ENCODE measurements around the gene C16orf54. TPM values are rescaled to one million over a fixed set of nuclear protein-coding genes. Genes with fewer than 3 reads are reported as not detected.
"Not testable (repeated sequence)": the region's sequence is repeated elsewhere in the genome, so short reads cannot be mapped to it uniquely, and the experiment has no call there.

Gene C16orf54
- total and polyA plus RNA-seq, 4 experiments from 2014 or later: 11.8 to 143 (median 97.9) TPM

- H3K27me3 Mint-ChIP-seq; H3K4me1 Mint-ChIP-seq; H3K27ac ChIP-seq (ENCODE audit: low read depth, low read length); DNase-seq; H3K4me1 ChIP-seq (ENCODE audit: insufficient read depth, low read length); H3K9me3 Mint-ChIP-seq; POLR2A ChIA-PET (ENCODE audit: partially characterized antibody); H3K4me3 ChIP-seq (ENCODE audit: low read length in 2 of 2); H3K27ac Mint-ChIP-seq; H3K27me3 ChIP-seq (ENCODE audit: insufficient read depth, low read length); H3K36me3 ChIP-seq (ENCODE audit: insufficient read depth, low read length); H3K36me3 Mint-ChIP-seq; H3K9me3 ChIP-seq (ENCODE audit: control insufficient read depth in 1 of 2, low read length in 2 of 2); H3K4me3 Mint-ChIP-seq: not testable (repeated sequence)
- intact Hi-C loops (cut with micrococcal nuclease): loop anchor here (1.0 to 5.0 kb wide), 4 partner anchors 50 to 329 kb away; no protein-coding TSS in a partner anchor
- CTCF ChIA-PET (ENCODE audit: partially characterized antibody): interaction anchor here (1.0 to 2.7 kb wide), 10 partner anchors 8 to 363 kb away, joined by 3 to 25 read pairs (median 6); partner anchors contain the start of genes C16orf92 and QPRT
These were observed 53.2 kb downstream of the C16orf54 start for GRCh38 chr16:29692606-29693005.

Other genes starting within 250 kb of the C16orf54 start
- 10 to 100 TPM; 66.8 to 78.8 TPM for gene NPIPB12, start 239.6 kb downstream of the C16orf54 start, total RNA-seq
- gene NPIPB12, start 239.6 kb downstream of the C16orf54 start, polyA plus RNA-seq: 10 to 100 TPM in 1 of 2 donors, 1 to 10 TPM in 1; 1.4 to 15.0 TPM
- 100 to 1,000 TPM; 168 to 175 TPM for gene SPN, start 82.7 kb downstream of the C16orf54 start, total RNA-seq
- gene SPN, start 82.7 kb downstream of the C16orf54 start, polyA plus RNA-seq: 100 to 1,000 TPM in 1 of 2 donors, 10 to 100 TPM in 1; 86.3 to 208 TPM
- gene QPRT, start 66.8 kb downstream of the C16orf54 start, total RNA-seq: 1 to 10 TPM in 1 of 2 experiments, under 1 TPM in 1; 0.99 to 1.1 TPM
- gene QPRT, start 66.8 kb downstream of the C16orf54 start, polyA plus RNA-seq: under 1 TPM; 0.53 to 0.69 TPM
- not detected for gene ZG16, start 32.3 kb upstream of the C16orf54 start, total RNA-seq
- gene ZG16, start 32.3 kb upstream of the C16orf54 start, polyA plus RNA-seq: not detected
- gene KIF22, start 44.8 kb upstream of the C16orf54 start, total RNA-seq: 10 to 100 TPM; 89.4 to 98.6 TPM
- gene KIF22, start 44.8 kb upstream of the C16orf54 start, polyA plus RNA-seq: 10 to 100 TPM; 35.7 to 54.2 TPM
- 100 to 1,000 TPM; 258 to 264 TPM for gene MAZ, start 60.5 kb upstream of the C16orf54 start, total RNA-seq
- gene MAZ, start 60.5 kb upstream of the C16orf54 start, polyA plus RNA-seq: 10 to 100 TPM; 40.3 to 69.1 TPM
- 1 to 10 TPM; 6.3 to 6.9 TPM for gene PRRT2, start 66.2 kb upstream of the C16orf54 start, total RNA-seq
- under 1 TPM; 0.20 to 0.37 TPM for gene PRRT2, start 66.2 kb upstream of the C16orf54 start, polyA plus RNA-seq
- gene PAGR1, start 70.2 kb upstream of the C16orf54 start, total RNA-seq: 10 to 100 TPM; 43.7 to 44.9 TPM
- 10 to 100 TPM; 46.0 to 51.1 TPM for gene PAGR1, start 70.2 kb upstream of the C16orf54 start, polyA plus RNA-seq
- 100 to 1,000 TPM; 145 to 146 TPM for gene MVP, start 74.5 kb upstream of the C16orf54 start, total RNA-seq
- gene MVP, start 74.5 kb upstream of the C16orf54 start, polyA plus RNA-seq: 100 to 1,000 TPM; 172 to 187 TPM
- gene CDIPT, start 117.2 kb upstream of the C16orf54 start, total RNA-seq: 10 to 100 TPM; 76.2 to 79.8 TPM
- gene CDIPT, start 117.2 kb upstream of the C16orf54 start, polyA plus RNA-seq: 100 to 1,000 TPM in 1 of 2 donors, 10 to 100 TPM in 1; 87.2 to 123 TPM
- gene SEZ6L2, start 153.6 kb upstream of the C16orf54 start, total RNA-seq: under 1 TPM in 1 of 2 experiments, not detected in 1; 0.70 TPM
- gene SEZ6L2, start 153.6 kb upstream of the C16orf54 start, polyA plus RNA-seq: not detected
- not detected for gene ASPHD1, start 154.5 kb upstream of the C16orf54 start, total RNA-seq
- gene ASPHD1, start 154.5 kb upstream of the C16orf54 start, polyA plus RNA-seq: not detected
- 10 to 100 TPM; 85.7 to 87.3 TPM for gene KCTD13, start 180.2 kb upstream of the C16orf54 start, total RNA-seq
- gene KCTD13, start 180.2 kb upstream of the C16orf54 start, polyA plus RNA-seq: 10 to 100 TPM in 1 of 2 donors, 1 to 10 TPM in 1; 6.0 to 16.3 TPM
- 100 to 1,000 TPM in 1 of 2 experiments, 10 to 100 TPM in 1; 80.8 to 103 TPM for gene TMEM219, start 216.1 kb upstream of the C16orf54 start, total RNA-seq
- 100 to 1,000 TPM; 209 to 250 TPM for gene TMEM219, start 216.1 kb upstream of the C16orf54 start, polyA plus RNA-seq
- 10 to 100 TPM; 53.8 to 56.0 TPM for gene TAOK2, start 227.9 kb upstream of the C16orf54 start, total RNA-seq
- gene TAOK2, start 227.9 kb upstream of the C16orf54 start, polyA plus RNA-seq: 1 to 10 TPM; 1.7 to 8.2 TPM
- 10 to 100 TPM; 19.2 to 19.7 TPM for gene HIRIP3, start 249.6 kb upstream of the C16orf54 start, total RNA-seq
- 10 to 100 TPM; 21.4 to 26.0 TPM for gene HIRIP3, start 249.6 kb upstream of the C16orf54 start, polyA plus RNA-seq